ENCODE measurements around the gene ARHGAP1.
"Not testable (repeated sequence)": the region's sequence is repeated elsewhere in the genome, so short reads cannot be mapped to it uniquely, and the experiment has no call there.

The ARHGAP1 gene

GRCh38 chr11:46724088-46724487, 23.7 kb upstream of the ARHGAP1 start:
- no peak for DNase-seq (ENCODE audit: low read depth in 1 of 2, low spot score in 1 of 2)

- DNase-seq (ENCODE audit: low read depth in 1 of 2, low spot score in 1 of 2): no peak
Observed at GRCh38 chr11:46723359-46723680, 22.9 kb upstream of the ARHGAP1 start.

GRCh38 chr11:46722566-46723358, 22.3 kb upstream of the ARHGAP1 start:
- DNase-seq (ENCODE audit: low read depth in 1 of 2, low spot score in 1 of 2): no peak

GRCh38 chr11:46721286-46721685, 20.9 kb upstream of the ARHGAP1 start:
- no peak for DNase-seq (ENCODE audit: low read depth in 1 of 2, low spot score in 1 of 2)

- DNase-seq (ENCODE audit: low read depth in 1 of 2, low spot score in 1 of 2): no peak
Observed at GRCh38 chr11:46719543-46720218, 19.3 kb upstream of the ARHGAP1 start.

- no peak for DNase-seq (ENCODE audit: low read depth in 1 of 2, low spot score in 1 of 2)
Observed at GRCh38 chr11:46719048-46719542, 18.7 kb upstream of the ARHGAP1 start, which contains the start of gene F2. F2 (plus strand) TSS chr11:46719213; CDS start chr11:46719236, 23 bp downstream.

GRCh38 chr11:46718155-46719019, 18.0 kb upstream of the ARHGAP1 start:
- no peak for DNase-seq (ENCODE audit: low read depth in 1 of 2, low spot score in 1 of 2)

- DNase-seq (ENCODE audit: low read depth in 1 of 2, low spot score in 1 of 2): not testable (repeated sequence)
Observed at GRCh38 chr11:46717825-46718154, 17.4 kb upstream of the ARHGAP1 start.

- no peak for DNase-seq (ENCODE audit: low read depth in 1 of 2, low spot score in 1 of 2)
Observed at GRCh38 chr11:46712874-46713576, 12.6 kb upstream of the ARHGAP1 start.

GRCh38 chr11:46711303-46711702, 10.9 kb upstream of the ARHGAP1 start:
- DNase-seq (ENCODE audit: low read depth in 1 of 2, low spot score in 1 of 2): no peak

- DNase-seq (ENCODE audit: low read depth in 1 of 2, low spot score in 1 of 2): no peak
Observed at GRCh38 chr11:46710821-46711269, 10.4 kb upstream of the ARHGAP1 start.

- DNase-seq (ENCODE audit: low read depth in 1 of 2, low spot score in 1 of 2): not testable (repeated sequence)
Observed at GRCh38 chr11:46709351-46709750, 8.9 kb upstream of the ARHGAP1 start.

- no peak for DNase-seq (ENCODE audit: low read depth in 1 of 2, low spot score in 1 of 2)
Observed at GRCh38 chr11:46706886-46707285, 6.5 kb upstream of the ARHGAP1 start.

- no peak for DNase-seq (ENCODE audit: low read depth in 1 of 2, low spot score in 1 of 2)
Observed at GRCh38 chr11:46705070-46705688, 4.8 kb upstream of the ARHGAP1 start.

- DNase-seq (ENCODE audit: low read depth in 1 of 2, low spot score in 1 of 2): no peak
Observed at GRCh38 chr11:46701078-46701654, 747 bp upstream of the ARHGAP1 start.

- no peak for DNase-seq (ENCODE audit: low read depth in 1 of 2, low spot score in 1 of 2)
Observed at GRCh38 chr11:46698597-46698996, 1.8 kb downstream of the ARHGAP1 start.

- no peak for DNase-seq (ENCODE audit: low read depth in 1 of 2, low spot score in 1 of 2)
Observed at GRCh38 chr11:46697723-46698122, 2.7 kb downstream of the ARHGAP1 start.

GRCh38 chr11:46697303-46697702, 3.1 kb downstream of the ARHGAP1 start:
- DNase-seq (ENCODE audit: low read depth in 1 of 2, low spot score in 1 of 2): no peak

GRCh38 chr11:46696212-46696558, 4.2 kb downstream of the ARHGAP1 start:
- no peak for DNase-seq (ENCODE audit: low read depth in 1 of 2, low spot score in 1 of 2)
